Stimulated activated CD4-positive, alpha-beta T cell treated with anti-CD3 and anti-CD28 coated beads, Interleukin-4, amount 100 ng/mL, for 48 hours (primary cell): ENCODE results near the gene AKT3.
"Not testable (repeated sequence)": the region's sequence is repeated elsewhere in the genome, so short reads cannot be mapped to it uniquely, and the experiment has no call there.

Source experiments
- DNase-seq, 2 donors: peaks; one replicate each; pipeline ENCODE4 v3.0.0-alpha.2; 2020; ENCODE audit warnings: low read depth in 2 of 2

The AKT3 gene

DNA sequence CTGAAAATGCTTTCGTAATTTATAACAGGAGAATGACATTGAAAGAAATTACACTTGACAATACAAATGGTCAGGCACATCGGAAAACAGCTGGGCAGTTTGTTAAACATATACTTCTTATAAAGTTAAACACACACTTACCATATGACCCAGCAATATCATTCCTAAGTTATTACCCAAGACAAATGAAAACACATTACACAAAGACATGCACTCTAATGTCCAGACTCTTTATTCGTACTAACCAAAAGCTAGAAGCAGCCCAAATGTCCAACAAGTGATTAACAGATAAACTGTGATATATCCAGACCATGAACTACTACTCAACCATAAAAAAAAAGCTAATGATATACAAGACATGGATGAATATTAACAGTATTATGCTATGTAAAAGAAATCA is 8.5 kb downstream of the AKT3 start:
- DNase-seq = no peak

- DNase-seq = no peak
Measured at GRCh38 chr1:243837907-243838535, 12.0 kb downstream of the AKT3 start.

GRCh38 chr1:243834130-243834529 is 15.9 kb downstream of the AKT3 start:
- DNase-seq = no peak

DNA sequence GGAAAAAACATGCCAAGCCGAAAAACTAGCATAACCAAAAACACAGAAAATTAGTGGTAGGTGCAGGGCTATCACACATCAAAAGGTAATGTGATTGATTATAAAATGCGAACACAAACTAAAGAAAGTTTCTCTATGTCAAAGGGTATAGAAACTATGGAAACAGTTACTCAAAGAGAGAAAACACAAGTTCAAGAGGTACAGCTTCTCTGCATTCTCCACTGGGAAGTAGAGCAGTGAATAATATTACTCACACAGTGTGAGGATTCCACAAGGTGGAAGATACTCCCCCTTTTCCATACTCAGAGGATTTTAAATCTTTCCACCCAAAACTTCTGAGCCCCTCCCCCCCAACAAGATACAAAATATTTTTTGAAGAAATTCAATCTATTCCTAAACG is 18.6 kb downstream of the AKT3 start:
- no peak for DNase-seq

DNA sequence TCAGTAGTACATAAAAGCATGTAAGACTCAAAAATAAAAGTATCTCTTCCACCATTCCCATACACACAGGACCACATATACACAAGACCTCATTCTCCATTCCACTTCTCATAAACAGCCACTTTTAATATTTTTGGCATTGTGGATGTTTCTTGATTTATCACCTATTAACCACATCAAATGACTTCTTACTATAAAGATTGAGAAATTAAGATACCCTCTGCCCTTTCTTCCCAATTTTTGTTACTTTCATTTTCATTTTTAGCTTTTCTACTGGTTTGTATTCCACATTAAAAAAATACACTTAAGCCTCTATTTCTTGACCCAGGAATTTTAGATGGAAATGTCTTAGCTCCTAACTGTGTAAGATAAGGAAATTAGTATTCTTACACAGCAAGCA is 22.8 kb downstream of the AKT3 start:
- DNase-seq = no peak

DNA sequence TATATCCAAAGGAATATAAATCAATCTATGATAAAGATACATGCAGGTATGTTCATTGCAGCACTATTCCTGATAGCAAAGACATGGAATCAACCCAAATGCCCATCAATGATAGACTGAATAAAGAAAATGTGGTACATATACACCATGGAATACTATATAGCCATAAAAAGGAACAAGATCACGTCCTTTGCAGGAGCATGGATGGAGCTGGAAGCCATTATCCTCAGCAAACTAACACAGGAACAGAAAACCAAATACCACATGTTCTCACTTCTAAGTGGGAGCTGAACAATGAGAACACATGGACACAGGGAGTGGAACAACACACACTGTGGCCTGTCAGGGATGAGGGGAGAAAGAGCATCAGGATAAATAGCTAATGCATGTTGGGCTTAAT is 25.1 kb downstream of the AKT3 start:
- not testable (repeated sequence) for DNase-seq

DNA sequence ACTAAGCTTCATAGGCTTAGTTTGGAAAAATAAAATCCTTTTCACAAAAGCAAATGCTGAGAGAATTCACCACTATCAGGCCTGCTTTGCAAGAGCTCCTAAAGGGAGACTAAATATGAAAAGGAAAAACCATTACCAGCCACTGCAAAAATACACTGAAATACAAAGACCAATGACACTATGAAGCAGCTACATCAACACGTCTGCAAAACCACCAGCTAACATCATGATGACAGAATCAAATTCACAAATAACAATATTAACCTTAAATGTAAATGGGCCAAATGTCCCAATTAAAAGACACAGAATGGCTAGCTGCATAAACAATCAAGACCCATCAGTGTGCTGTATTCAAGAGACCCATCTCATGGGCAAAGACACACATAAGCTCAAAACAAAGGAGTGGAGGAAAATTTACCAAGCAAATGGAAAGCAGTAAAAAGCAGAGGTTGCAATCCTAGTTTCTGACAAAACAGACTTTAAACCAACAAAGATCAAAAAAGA is 28.8 kb downstream of the AKT3 start:
- DNase-seq = no peak

GRCh38 chr1:243819438-243819839 is 30.6 kb downstream of the AKT3 start:
- DNase-seq = no peak

- no peak for DNase-seq
Measured at GRCh38 chr1:243818978-243819377, 31.1 kb downstream of the AKT3 start.

- DNase-seq = no peak
Measured at GRCh38 chr1:243814718-243815117, 35.3 kb downstream of the AKT3 start.

DNA sequence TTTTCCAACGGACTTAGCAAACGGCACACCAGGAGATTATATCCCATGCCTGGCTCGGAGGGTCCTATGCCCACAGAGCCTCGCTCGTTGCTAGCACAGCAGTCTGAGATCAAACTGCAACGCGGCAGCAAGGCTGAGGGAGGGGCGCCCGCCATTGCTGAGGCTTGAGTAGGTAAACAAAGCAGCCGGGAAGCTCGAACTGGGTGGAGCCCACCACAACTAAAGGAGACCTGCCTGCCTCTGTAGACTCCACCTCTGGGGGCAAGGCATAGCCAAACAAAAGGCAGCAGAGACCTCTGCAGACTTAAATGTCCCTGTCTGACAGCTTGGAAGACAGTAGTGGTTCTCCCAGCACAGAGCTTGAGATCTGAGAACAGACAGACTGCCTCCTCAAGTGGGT is 42.7 kb downstream of the AKT3 start:
- DNase-seq = not testable (repeated sequence)

GRCh38 chr1:243806310-243806709 is 43.7 kb downstream of the AKT3 start:
- no peak for DNase-seq

DNA sequence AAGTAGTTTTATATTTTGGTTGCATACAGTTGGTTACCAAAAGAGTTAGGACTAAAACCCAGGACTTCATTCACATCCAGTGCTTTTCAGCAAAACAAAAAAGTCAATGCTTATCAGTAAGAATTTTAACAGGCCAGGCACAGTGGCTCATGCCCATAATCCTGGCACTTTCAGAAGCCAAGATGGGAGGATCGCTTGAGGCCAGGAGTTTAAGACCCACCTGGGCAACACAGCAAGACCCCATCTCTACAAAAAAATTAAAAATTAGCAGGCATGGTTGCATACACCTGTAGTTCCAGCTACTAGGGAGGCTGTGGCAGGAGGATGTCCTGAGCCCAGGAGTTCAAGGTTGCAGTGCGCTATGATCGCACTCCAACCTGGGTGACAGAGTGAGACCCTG is 47.3 kb downstream of the AKT3 start:
- DNase-seq = no peak

DNA sequence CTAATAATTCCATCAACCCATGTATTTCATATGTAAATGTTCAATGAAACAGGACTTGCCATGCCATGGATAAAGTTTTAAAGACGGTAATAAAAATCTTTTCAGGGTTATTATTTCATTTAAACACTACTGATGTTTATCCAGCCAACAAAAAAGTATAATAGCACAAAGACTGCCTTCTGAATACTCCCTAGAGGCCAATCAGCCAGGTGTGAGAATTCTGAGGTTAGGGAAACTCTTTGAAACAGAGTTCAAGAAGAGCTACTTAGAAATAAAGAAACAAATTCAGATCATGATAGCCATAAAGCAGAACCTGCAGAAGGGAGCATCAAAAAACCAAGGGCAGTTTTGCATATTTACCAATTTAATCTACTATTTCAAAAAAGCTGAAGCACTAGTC is 48.7 kb downstream of the AKT3 start:
- DNase-seq = no peak

DNA sequence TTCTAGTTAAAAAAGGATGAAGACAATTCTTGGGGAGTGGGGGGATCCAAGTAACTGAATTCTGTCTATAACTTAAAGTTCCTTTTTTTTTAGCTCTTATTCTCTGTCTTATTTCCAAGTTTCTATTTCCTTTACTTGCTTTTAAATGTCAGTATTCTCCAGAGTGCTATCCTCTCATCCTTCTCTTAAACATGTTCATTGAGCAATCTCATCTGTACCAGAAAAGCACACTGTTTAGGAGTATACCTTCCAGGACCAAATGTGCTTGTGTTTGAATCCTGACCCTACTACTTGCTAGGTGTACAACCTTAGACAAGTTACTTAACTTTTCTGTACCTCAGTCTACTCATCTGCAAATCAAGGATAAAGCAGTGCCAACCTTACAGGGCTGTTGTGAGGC is 50.1 kb downstream of the AKT3 start:
- no peak for DNase-seq

GRCh38 chr1:243798726-243799125 is 51.3 kb downstream of the AKT3 start:
- DNase-seq = no peak

DNA sequence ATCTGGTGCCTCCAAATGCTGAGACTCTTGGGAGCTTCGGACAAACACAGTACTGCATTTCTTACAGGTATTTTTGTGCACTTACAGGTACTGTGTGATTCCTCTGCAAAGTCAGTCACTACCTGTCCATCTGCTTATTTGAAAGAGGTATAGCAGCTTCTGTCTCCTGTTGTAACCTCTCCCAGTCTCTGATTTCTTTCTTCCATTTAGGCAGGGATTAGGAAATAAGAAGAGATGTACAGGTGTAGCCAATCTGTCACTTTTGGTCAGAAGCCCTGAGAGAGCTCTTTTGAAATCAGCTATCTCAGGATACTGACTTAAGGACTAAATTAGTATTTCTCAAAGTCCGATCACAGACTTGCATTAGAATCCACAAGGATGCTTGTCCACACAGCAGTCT is 54.0 kb downstream of the AKT3 start:
- DNase-seq = no peak

DNA sequence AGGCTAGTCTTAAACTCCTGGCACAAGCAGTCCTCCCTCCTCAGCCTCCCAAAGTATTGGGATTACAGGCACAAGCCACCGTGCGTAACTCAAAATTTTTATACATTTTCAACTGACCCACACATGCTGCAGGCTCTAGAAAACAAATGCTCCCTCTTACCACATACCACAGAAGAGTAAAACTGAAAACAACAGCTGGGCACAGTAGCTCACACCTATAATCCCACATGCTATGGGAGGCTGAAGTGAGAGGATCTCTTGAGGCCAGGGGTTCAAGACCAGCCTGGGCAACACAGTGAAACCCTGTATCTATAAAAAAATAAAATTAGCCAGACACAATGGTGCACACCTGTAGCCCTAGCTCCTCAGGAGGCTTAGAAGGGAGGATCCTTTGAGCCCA is 56.7 kb downstream of the AKT3 start:
- no peak for DNase-seq

GRCh38 chr1:243792891-243793290 is 57.2 kb downstream of the AKT3 start:
- no peak for DNase-seq

DNA sequence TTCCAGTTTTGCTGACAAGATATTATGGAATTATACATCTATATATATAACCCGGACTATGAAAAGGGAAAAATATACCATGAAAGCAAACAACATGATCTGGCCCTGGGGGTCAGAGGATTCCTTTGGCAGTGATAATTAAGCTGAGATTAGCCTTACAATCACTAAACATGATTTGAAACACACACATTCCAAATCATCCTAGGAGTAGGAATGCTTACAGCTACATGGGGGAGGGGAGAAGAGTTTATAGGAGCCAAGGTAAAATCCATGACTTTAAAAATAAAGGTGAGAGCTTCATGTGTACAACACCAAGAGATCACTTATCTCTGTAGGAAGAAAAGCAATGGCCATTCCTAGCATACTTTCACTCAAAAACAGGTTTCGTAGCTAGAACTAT is 57.6 kb downstream of the AKT3 start:
- no peak for DNase-seq

- no peak for DNase-seq
Measured at GRCh38 chr1:243791586-243792267, 58.3 kb downstream of the AKT3 start.

DNA sequence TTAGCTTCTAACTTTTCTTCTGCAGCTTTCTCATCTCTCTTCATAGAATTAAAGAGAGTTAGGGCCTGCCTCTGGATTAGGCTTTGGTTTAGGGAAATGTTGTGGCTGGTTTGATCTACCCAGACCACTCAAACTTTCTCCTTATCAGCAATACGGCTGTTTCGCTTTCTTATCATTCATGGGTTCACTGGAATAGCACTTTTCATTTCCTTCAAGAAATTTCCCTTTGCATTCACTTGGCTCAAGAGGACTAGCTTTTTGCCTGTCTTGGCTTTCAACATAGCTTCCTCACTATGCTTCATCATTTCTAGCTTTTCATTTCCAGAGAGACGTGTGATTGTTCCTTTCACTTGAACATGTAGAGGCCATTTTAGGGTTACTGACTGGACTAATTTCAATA is 59.6 kb downstream of the AKT3 start:
- DNase-seq = no peak

GRCh38 chr1:243786531-243786930 is 63.5 kb downstream of the AKT3 start:
- DNase-seq = no peak

GRCh38 chr1:243784506-243784905 is 65.5 kb downstream of the AKT3 start:
- no peak for DNase-seq
